Kidney (tissue), 14 donors: ENCODE data around the gene B3GALT5. TPM values are rescaled to one million over a fixed set of nuclear protein-coding genes. Genes with fewer than 3 reads are reported as not detected.
A peak's percentile ranks its signal among the peaks of the same experiment; 100 is the strongest.

ENCODE experiments used
- DNase-seq, 5 donors: peaks; one replicate each; pipeline ENCODE4 v3.0.0-alpha.2; 2013 to 2020
- FAIRE-seq: peaks from 2 replicates; lab custom pipeline; 2012; peaks lifted over from hg19 to GRCh38; lab: Jason Lieb, UNC
- H3K27ac ChIP-seq, 2 donors: one replicate each; pipeline ENCODE4 v1.7.0; 2013; ENCODE audit warnings: low read depth in 2 of 2, low read length in 2 of 2, inconsistent platforms in 1 of 2
- H3K27me3 ChIP-seq: one replicate; pipeline ENCODE4 v1.7.1; 2013; ENCODE audit warnings: low read length, inconsistent platforms; ENCODE audit not compliant: control insufficient read depth, insufficient read depth
- H3K36me3 ChIP-seq, 3 donors: one replicate each; pipeline versions ENCODE4 v1.7.0 to v1.7.1; 2013; ENCODE audit warnings: low read length in 3 of 3, control low read depth in 1 of 3, inconsistent platforms in 1 of 3; ENCODE audit not compliant: insufficient read depth in 3 of 3, control insufficient read depth in 2 of 3
- H3K4me1 ChIP-seq, 3 donors: one replicate each; pipeline versions ENCODE4 v1.7.0 to v1.7.1; 2013; ENCODE audit warnings: low read length in 3 of 3, inconsistent platforms in 1 of 3, low read depth in 1 of 3; ENCODE audit not compliant: control insufficient read depth in 2 of 3, insufficient read depth in 2 of 3
- H3K4me3 ChIP-seq, 3 donors: one replicate each; pipeline versions ENCODE4 v1.7.0 to v1.8.1; 2013; ENCODE audit warnings: low read length in 3 of 3, control low read depth in 1 of 3, inconsistent platforms in 1 of 3
- H3K9ac ChIP-seq, 3 donors: one replicate each; pipeline versions ENCODE4 v1.7.0 to v1.7.1; 2013; ENCODE audit warnings: low read length in 3 of 3, control low read depth in 1 of 3, inconsistent platforms in 1 of 3
- H3K9me3 ChIP-seq, 3 donors: one replicate each; pipeline versions ENCODE4 v1.7.0 to v1.7.1; 2013; ENCODE audit warnings: low read length in 3 of 3, control low read depth in 1 of 3, inconsistent platforms in 1 of 3; ENCODE audit not compliant: control insufficient read depth in 2 of 3, insufficient read depth in 1 of 3
- intact Hi-C: fragments of 100-400 bp; cut with DNase I; formaldehyde crosslinking; loops from one replicate; pipeline ENCODE4 v1.11.1; 2022
- polyA plus RNA-seq: library from polyadenylated mRNA; stranded (reverse); fragments of 350-450 nt; fragmentation: Illumina TruSeq; extraction: RNeasy Lipid Tissue Mini Kit (QIAGEN cat#74804); gene quantifications from one replicate; pipeline ENCODE4 v1.2.3, GENCODE V29; 2014; ENCODE audit warnings: low read depth, low replicate concordance; ENCODE audit not compliant: insufficient read depth
- total RNA-seq: library from RNA; stranded (reverse); fragmentation: NEBNext Ultra II Directional; extraction: Animal tissue kit (Norgen Biotek cat#: 25700); gene quantifications from one replicate; pipeline ENCODE4 v1.2.1, GENCODE V29; 2021
- TF ChIP-seq, protein P1 (sequence below): IDR thresholded peaks from 3 replicates; pipeline ENCODE4 v1.5.1; 2012; ENCODE audit warnings: mild to moderate bottlenecking, moderate library complexity, borderline replicate concordance; ENCODE audit not compliant: insufficient read depth; ENCODE audit errors: extremely low read depth
- donor health status: control.
- donor health status: control.
- donor health status: control.
- donor health status: control.
- donor health status: control.
- donor health status: DM: yes; HTN: yes; CAD: no.
- donor health status: Normal renal cell carcinoma (clear cell type).

Gene B3GALT5
- total and polyA plus RNA-seq, 2 donors from 2014 or later = 0.24 to 5.6 TPM

GRCh38 chr21:39675993-39676661 is 63.4 kb downstream of the B3GALT5 start:
- FAIRE-seq = no peak
- Histone ChIP-seq H3K27ac (no peak overlapping the region), H3K9me3 (no peaks in the 10 kb centered on the region), H3K27me3 (no peaks in the 10 kb centered on the region), H3K9ac (no peak overlapping the region), H3K4me1 (no peaks in the 10 kb centered on the region), H3K36me3 (no peaks in the 10 kb centered on the region), H3K4me3 (no peak overlapping the region)
- peak in 4 of 5 donors; percentile 74 to 87 (median 83) for DNase-seq
- intact Hi-C loops = no loop called here
- TF ChIP-seq, protein P1, sequence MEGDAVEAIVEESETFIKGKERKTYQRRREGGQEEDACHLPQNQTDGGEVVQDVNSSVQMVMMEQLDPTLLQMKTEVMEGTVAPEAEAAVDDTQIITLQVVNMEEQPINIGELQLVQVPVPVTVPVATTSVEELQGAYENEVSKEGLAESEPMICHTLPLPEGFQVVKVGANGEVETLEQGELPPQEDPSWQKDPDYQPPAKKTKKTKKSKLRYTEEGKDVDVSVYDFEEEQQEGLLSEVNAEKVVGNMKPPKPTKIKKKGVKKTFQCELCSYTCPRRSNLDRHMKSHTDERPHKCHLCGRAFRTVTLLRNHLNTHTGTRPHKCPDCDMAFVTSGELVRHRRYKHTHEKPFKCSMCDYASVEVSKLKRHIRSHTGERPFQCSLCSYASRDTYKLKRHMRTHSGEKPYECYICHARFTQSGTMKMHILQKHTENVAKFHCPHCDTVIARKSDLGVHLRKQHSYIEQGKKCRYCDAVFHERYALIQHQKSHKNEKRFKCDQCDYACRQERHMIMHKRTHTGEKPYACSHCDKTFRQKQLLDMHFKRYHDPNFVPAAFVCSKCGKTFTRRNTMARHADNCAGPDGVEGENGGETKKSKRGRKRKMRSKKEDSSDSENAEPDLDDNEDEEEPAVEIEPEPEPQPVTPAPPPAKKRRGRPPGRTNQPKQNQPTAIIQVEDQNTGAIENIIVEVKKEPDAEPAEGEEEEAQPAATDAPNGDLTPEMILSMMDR = no peak

DNA sequence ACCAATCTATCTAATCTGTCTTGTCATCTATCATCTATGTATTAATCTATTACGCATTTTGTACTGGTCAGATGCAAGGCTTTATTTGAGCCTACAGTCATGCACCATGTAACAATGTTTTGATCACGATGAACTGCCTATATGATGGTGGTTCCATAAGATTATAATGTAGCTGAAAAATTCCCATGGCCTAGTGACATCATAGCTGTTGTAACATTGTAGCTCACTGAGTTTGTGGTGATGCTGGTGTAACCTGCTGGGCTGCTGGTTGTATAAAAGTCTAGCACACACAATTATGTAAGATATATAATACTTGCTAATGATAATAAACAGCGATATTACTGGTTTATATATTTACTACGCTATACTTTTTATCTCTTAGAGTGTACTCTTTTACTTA is 67.5 kb downstream of the B3GALT5 start:
- Histone ChIP-seq H3K4me1 (no peaks in the 10 kb centered on the region), H3K27ac (no peak overlapping the region), H3K27me3 (no peaks in the 10 kb centered on the region), H3K9me3 (no peaks in the 10 kb centered on the region), H3K4me3 (no peak overlapping the region), H3K9ac (no peak overlapping the region), H3K36me3 (no peaks in the 10 kb centered on the region)
- intact Hi-C loops = no loop called here
- TF ChIP-seq, protein P1 = no peak
- no peak for FAIRE-seq
- no peak for DNase-seq

DNA sequence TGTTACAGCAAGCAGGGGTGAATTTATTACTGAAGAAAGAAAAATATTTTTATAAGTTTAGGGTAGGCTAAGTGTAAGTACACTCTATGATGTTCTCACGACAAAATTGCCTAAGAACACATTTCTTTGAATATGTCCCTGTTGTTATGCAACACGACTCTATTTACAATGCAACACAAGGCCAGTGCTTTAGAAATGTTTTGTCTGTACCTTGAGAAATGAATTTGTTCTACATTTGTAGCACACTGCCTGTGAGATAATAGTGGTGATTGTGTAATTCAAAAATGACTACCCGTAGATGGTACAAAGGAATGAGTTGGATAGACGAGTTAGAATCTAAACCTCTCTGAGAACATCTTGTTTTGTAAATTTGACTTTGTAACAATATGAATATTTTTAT is 68.5 kb downstream of the B3GALT5 start:
- H3K27me3 ChIP-seq = no peaks in the 10 kb centered on the region
- TF ChIP-seq, protein P1 = no peak
- DNase-seq (no peak), FAIRE-seq (no peak)
- H3K4me3 ChIP-seq = no peak overlapping the region
- intact Hi-C loops = no loop called here
- no peak overlapping the region for H3K9ac ChIP-seq
- H3K4me1 ChIP-seq = no peaks in the 10 kb centered on the region
- H3K9me3 ChIP-seq = no peaks in the 10 kb centered on the region
- H3K36me3 ChIP-seq = no peaks in the 10 kb centered on the region
- H3K27ac ChIP-seq = no peak overlapping the region
